GM12878 (cell line): ENCODE data around the gene LNX2. TPM values are rescaled to one million over a fixed set of nuclear protein-coding genes. Genes with fewer than 3 reads are reported as not detected.

ENCODE experiments used
- ATAC-seq: fragments of 200-7000 bp; cut with Tn5 transposase; 3 replicates; pipeline ENCODE4 v1.9.1; 2020; ENCODE audit warnings: mild to moderate bottlenecking, moderate library complexity
- BruUV-seq: library from RNA; stranded (reverse); fragments of 400-500 nt; replicated peaks from 2 replicates; lab custom pipeline; 2021; lab: Mats Ljungman, UMichigan
- CTCF ChIA-PET: fragments of 300-600 bp; sonication (Branson Sonifier 250); formaldehyde crosslinking; extraction: SDS; loops from one replicate; lab custom pipeline; 2021; ENCODE audit warnings: inconsistent platforms; lab: Yijun Ruan, JAX
- POLR2A ChIA-PET: fragments of 350-600 bp; formaldehyde crosslinking; extraction: SDS; loops from one replicate; lab custom pipeline; 2021; ENCODE audit warnings: inconsistent platforms; lab: Charles Lee
- RAD21 ChIA-PET: fragments of 300-600 bp; sonication (Branson Sonifier 250); formaldehyde crosslinking; loops from one replicate; lab custom pipeline; 2023; ENCODE audit warnings: antibody characterized with exemption; ENCODE audit not compliant: unreplicated experiment; lab: Charles Lee
- SMC1A ChIA-PET: fragments of 300-600 bp; sonication (Branson Sonifier 250); formaldehyde crosslinking; loops from one replicate; lab custom pipeline; 2023; ENCODE audit not compliant: unreplicated experiment, uncharacterized antibody; lab: Charles Lee
- DNase-seq: peaks from one replicate; pipeline ENCODE4 v3.0.0-alpha.2; 2011; ENCODE audit warnings: low read depth, low spot score
- FAIRE-seq: peaks from 3 replicates; lab custom pipeline; 2011; peaks lifted over from hg19 to GRCh38; lab: Jason Lieb, UNC
- H2AFZ ChIP-seq: 2 replicates; pipeline ENCODE4 v1.6.0; 2011; ENCODE audit warnings: low read depth, low read length, control low read depth; ENCODE audit not compliant: control insufficient read depth
- H3K27ac ChIP-seq: 2 replicates; pipeline ENCODE4 v1.5.1; 2011; ENCODE audit warnings: control low read depth; ENCODE audit not compliant: control insufficient read depth, insufficient read depth
- H3K27me3 ChIP-seq, 2 experiments: replicated peaks in 1 of 2; 2 replicates each; pipeline versions ENCODE4 v1.6.0 to v1.6.1; 2011; ENCODE audit warnings: low read length in 1 of 2; ENCODE audit not compliant: control insufficient read depth in 2 of 2, insufficient read depth in 2 of 2
- H3K36me3 ChIP-seq, 2 experiments: 2 replicates each; pipeline ENCODE4 v1.5.1; 2011; ENCODE audit warnings: low read length in 1 of 2; ENCODE audit not compliant: control insufficient read depth in 2 of 2, insufficient read depth in 2 of 2
- H3K4me1 ChIP-seq: 2 replicates; pipeline ENCODE4 v1.6.1; 2011; ENCODE audit warnings: mild to moderate bottlenecking, low read length, moderate library complexity, mixed read lengths; ENCODE audit not compliant: control insufficient read depth, insufficient read depth
- H3K4me2 ChIP-seq: 2 replicates; pipeline ENCODE4 v1.6.0; 2011; ENCODE audit warnings: control low read depth; ENCODE audit not compliant: control insufficient read depth, insufficient read depth
- H3K4me3 ChIP-seq: fragments of 200-600 bp; sonication (generic); 2 replicates; pipeline ENCODE4 v1.5.1; 2016
- H3K79me2 ChIP-seq: 2 replicates; pipeline ENCODE4 v1.6.0; 2011; ENCODE audit warnings: low read length; ENCODE audit not compliant: control insufficient read depth, insufficient read depth
- H3K9ac ChIP-seq: 2 replicates; pipeline ENCODE4 v1.8.0; 2011; ENCODE audit warnings: low read length, control low read depth, mixed read lengths; ENCODE audit not compliant: control insufficient read depth, insufficient read depth
- H3K9me3 ChIP-seq: replicated peaks from 3 replicates; pipeline ENCODE4 v1.5.1; 2011; ENCODE audit warnings: mild to moderate bottlenecking, low read length; ENCODE audit not compliant: control insufficient read depth, insufficient read depth
- H4K20me1 ChIP-seq: 2 replicates; pipeline ENCODE4 v1.6.0; 2011; ENCODE audit not compliant: control insufficient read depth, insufficient read depth
- CREB1 ChIP-seq: IDR thresholded peaks from 2 replicates; pipeline ENCODE4 v1.6.1; 2012; ENCODE audit warnings: low read depth, mild to moderate bottlenecking, inconsistent platforms
- CTCF ChIP-seq, 3 experiments: IDR thresholded peaks in 2 of 3; conservative IDR thresholded peaks in 1 of 3; 2 replicates each; pipeline ENCODE4 v1.5.1; 2011; ENCODE audit warnings: low read depth in 3 of 3, low read length in 3 of 3, mild to moderate bottlenecking in 3 of 3, control low read depth in 2 of 3, moderate library complexity in 2 of 3, inconsistent platforms in 1 of 3, mixed read lengths in 1 of 3; ENCODE audit not compliant: control insufficient read depth in 2 of 3, insufficient read depth in 1 of 3; ENCODE audit errors: extremely low read depth in 1 of 3
- GATAD2B ChIP-seq: fragments of 450-650 bp; conservative IDR thresholded peaks from 2 replicates; pipeline ENCODE4 v1.6.1; 2017; ENCODE audit warnings: low read depth, mild to moderate bottlenecking, moderate library complexity
- IKZF2 ChIP-seq, 2 experiments: fragments of 450-650 bp; IDR thresholded peaks; 2 replicates each; pipeline ENCODE4 v1.6.1; 2017; ENCODE audit warnings: mild to moderate bottlenecking in 2 of 2, moderate library complexity in 2 of 2
- MXI1 ChIP-seq: fragments of 150-350 bp; IDR thresholded peaks from 2 replicates; pipeline ENCODE4 v1.6.1; 2011; ENCODE audit warnings: low read depth, mild to moderate bottlenecking, inconsistent platforms, low read length, improper control_type of control experiment
- PAX8 ChIP-seq: fragments of 450-650 bp; IDR thresholded peaks from 2 replicates; pipeline ENCODE4 v1.6.1; 2017; ENCODE audit warnings: mild to moderate bottlenecking, moderate library complexity
- PML ChIP-seq: IDR thresholded peaks from 2 replicates; pipeline ENCODE4 v1.6.1; 2012; ENCODE audit warnings: low read length, inconsistent platforms
- RB1 ChIP-seq: fragments of 450-650 bp; formaldehyde crosslinking; IDR thresholded peaks from 2 replicates; pipeline ENCODE4 v1.6.1; 2017; ENCODE audit warnings: mild to moderate bottlenecking, borderline replicate concordance
- SMARCA5 ChIP-seq: fragments of 450-650 bp; IDR thresholded peaks from 2 replicates; pipeline ENCODE4 v1.6.1; 2017; ENCODE audit warnings: mild to moderate bottlenecking
- STAT1 ChIP-seq: fragments of 450-650 bp; conservative IDR thresholded peaks from 2 replicates; pipeline ENCODE4 v1.6.1; 2014; ENCODE audit warnings: antibody characterized with exemption, mild to moderate bottlenecking
- WGBS: methylation state at CpG from one replicate; pipeline ENCODE4 v1.1.6; 2016; ENCODE audit warnings: low lambda C conversion rate; ENCODE audit not compliant: insufficient replicate concordance, insufficient coverage; ENCODE audit errors: missing lambda C conversion rate; 5-methylcytosine and 5-hydroxymethylcytosine counted together
- in situ Hi-C: fragments of 300-500 bp; cut with MboI; formaldehyde crosslinking; loops from 9 replicates; pipeline ENCODE4 v1.14.3; 2018; ENCODE audit warnings: mixed read lengths
- intact Hi-C: fragments of 100-400 bp; cut with micrococcal nuclease; formaldehyde crosslinking; loops from one replicate; pipeline ENCODE4 v1.14.2; 2022; ENCODE audit not compliant: unreplicated experiment
- polyA plus RNA-seq, 11 experiments: library from polyadenylated mRNA; depleted of rRNA in 4 of 11; unstranded in 6 of 11; stranded (reverse) in 5 of 11; fragments of >200 nt; fragmentation: Nextera tagmentation in 4 of 11; fragmentation: Illumina TruSeq in 1 of 11; extraction: Ambion mirVana in 4 of 11; extraction: Trizol in 1 of 11; gene quantifications; 1 replicate in 1 of 11; 2 replicates in 10 of 11; pipeline versions ENCODE4 v1.2.1 to v1.2.3, GENCODE V29; 2011 to 2016; ENCODE audit warnings: inconsistent platforms in 2 of 11, missing spikeins in 2 of 11, low read depth in 1 of 11
- total RNA-seq, 4 experiments: library from RNA; depleted of rRNA in 3 of 4; stranded (reverse); fragments of >200 nt in 3 of 4; fragmentation: Illumina TruSeq in 1 of 4; extraction: Trizol in 1 of 4; gene quantifications; 2 replicates each; pipeline versions ENCODE4 v1.2.1 to v1.2.3, GENCODE V29; 2013 to 2021
- TF ChIP-seq, protein P1 (sequence below): IDR thresholded peaks from 2 replicates; pipeline ENCODE4 v1.6.1; 2012; ENCODE audit warnings: low read depth, low read length, improper control_type of control experiment
- TF ChIP-seq, protein P2 (sequence below): IDR thresholded peaks from 2 replicates; pipeline ENCODE4 v1.6.1; 2011; ENCODE audit warnings: mild to moderate bottlenecking, low read depth, low read length, moderate library complexity; ENCODE audit not compliant: insufficient replicate concordance

The LNX2 gene
- total and polyA plus RNA-seq, 10 of the 15 experiments (the other 5 are each of a cell fraction or from before 2014, with no cell fraction given): 1.3 to 7.7 (median 4.4) TPM

- TF ChIP-seq, protein P1, sequence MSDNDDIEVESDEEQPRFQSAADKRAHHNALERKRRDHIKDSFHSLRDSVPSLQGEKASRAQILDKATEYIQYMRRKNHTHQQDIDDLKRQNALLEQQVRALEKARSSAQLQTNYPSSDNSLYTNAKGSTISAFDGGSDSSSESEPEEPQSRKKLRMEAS: no peak
- TF ChIP-seq SMARCA5: no peak
- no peak for TF ChIP-seq IKZF2 (IDR thresholded peaks at IDR 0.05)
- TF ChIP-seq PAX8: no peak
- TF ChIP-seq, protein P2, sequence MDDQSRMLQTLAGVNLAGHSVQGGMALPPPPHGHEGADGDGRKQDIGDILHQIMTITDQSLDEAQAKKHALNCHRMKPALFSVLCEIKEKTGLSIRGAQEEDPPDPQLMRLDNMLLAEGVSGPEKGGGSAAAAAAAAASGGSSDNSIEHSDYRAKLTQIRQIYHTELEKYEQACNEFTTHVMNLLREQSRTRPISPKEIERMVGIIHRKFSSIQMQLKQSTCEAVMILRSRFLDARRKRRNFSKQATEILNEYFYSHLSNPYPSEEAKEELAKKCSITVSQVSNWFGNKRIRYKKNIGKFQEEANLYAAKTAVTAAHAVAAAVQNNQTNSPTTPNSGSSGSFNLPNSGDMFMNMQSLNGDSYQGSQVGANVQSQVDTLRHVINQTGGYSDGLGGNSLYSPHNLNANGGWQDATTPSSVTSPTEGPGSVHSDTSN: no peak
- TF ChIP-seq GATAD2B: no peak
- no peak for TF ChIP-seq MXI1
- TF ChIP-seq CREB1: no peak
- TF ChIP-seq PML: no peak
- TF ChIP-seq RB1: no peak
- no peak for TF ChIP-seq STAT1
These were observed 11.9 kb upstream of the LNX2 start (continued) for GRCh38 chr13:27632214-27632613.

GRCh38 chr13:27631665-27632064, 11.3 kb upstream of the LNX2 start:
- 59% methylated on average over 2 of the region's 2 CpGs for WGBS
- no peak for ATAC-seq
- in situ Hi-C loops: no loop called here
- no peak for FAIRE-seq
- Histone ChIP-seq H3K4me3 (no peak overlapping the region), H3K36me3 (peaks cover 0 to 13% of the 10 kb centered on the region in 2 experiments; a peak in 2 of 4 replicates), H3K27ac (no peak overlapping the region), H4K20me1 (peaks cover 3% of the 10 kb centered on the region; the same call in 1 of the 2 replicates), H3K27me3 (no peaks in the 10 kb centered on the region), H2AFZ (no peak overlapping the region), H3K4me2 (no peak overlapping the region), H3K79me2 (peaks cover 24% of the 10 kb centered on the region), H3K4me1 (no peaks in the 10 kb centered on the region), H3K9me3 (no peaks in the 10 kb centered on the region), H3K9ac (no peak overlapping the region)
- no peak for TF ChIP-seq CTCF (IDR thresholded peaks at IDR 0.05 in 2 of 3, conservative IDR thresholded peaks at IDR 0.05 in 1 of 3; ENCODE audit: control insufficient read depth in 2 of 3, extremely low read depth in 1 of 3, insufficient read depth in 1 of 3, low read depth in 3 of 3, low read length in 3 of 3)
- DNase-seq: no peak
- no TSS peak for BruUV-seq
- ChIA-PET RAD21 (interaction anchor here (0.6 kb wide), 1 partner anchor 965 kb away, joined by 3 read pairs; no protein-coding TSS in a partner anchor), POLR2A (interaction anchor here (1.9 kb wide), 1 partner anchor 11 kb away, joined by 6 read pairs; the partner anchor contains the start of genes LNX2 and POLR1D), CTCF (interaction anchor here (1.3 kb wide), 1 partner anchor 10 kb away, joined by 4 read pairs; no protein-coding TSS in a partner anchor), SMC1A (interaction anchor here (1.0 to 1.4 kb wide), 2 partner anchors 9 to 11 kb away, joined by 3 read pairs; partner anchors contain the start of genes LNX2 and POLR1D)
- intact Hi-C loops: no loop called here
